Endometrial microvascular endothelial cells (primary cell): ENCODE data around the gene NRIP2. TPM values are rescaled to one million over a fixed set of nuclear protein-coding genes. Genes with fewer than 3 reads are reported as not detected.

ENCODE experiments used
- in situ Hi-C: cut with HindIII; loops from 2 replicates; pipeline ENCODE4 v1.10.0; 2017; ENCODE audit warnings: low sequenced_read_pairs, low pct_unique_long_range_greater_than_20kb; ENCODE audit errors: inconsistent ontology term
- total RNA-seq: library from RNA; depleted of rRNA; stranded (reverse); fragments of >200 nt; gene quantifications from one replicate; pipeline ENCODE4 v1.2.3, GENCODE V29; 2015; ENCODE audit errors: inconsistent ontology term

NRIP2 gene
- total RNA-seq, 1 donor from 2014 or later = not detected

DNA sequence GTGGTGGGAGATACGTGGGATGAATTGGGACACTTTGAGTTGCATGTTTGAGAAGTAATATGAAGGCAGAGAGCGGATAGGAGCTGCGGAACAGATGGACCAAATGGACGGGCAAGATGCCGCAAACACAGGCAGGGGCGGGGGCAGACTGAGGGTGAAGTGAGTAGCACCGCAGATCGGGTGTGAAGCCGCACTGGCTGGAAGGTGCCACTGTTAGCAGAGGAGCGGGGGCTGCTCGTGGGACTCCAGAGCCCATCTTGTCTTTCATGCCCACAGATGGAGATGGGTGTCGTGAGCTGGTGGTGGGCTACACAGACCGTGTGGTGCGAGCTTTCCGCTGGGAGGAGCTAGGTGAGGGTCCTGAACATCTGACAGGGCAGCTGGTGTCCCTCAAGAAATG, 15.0 kb downstream of the NRIP2 start:
- in situ Hi-C loops = no loop called here

DNA sequence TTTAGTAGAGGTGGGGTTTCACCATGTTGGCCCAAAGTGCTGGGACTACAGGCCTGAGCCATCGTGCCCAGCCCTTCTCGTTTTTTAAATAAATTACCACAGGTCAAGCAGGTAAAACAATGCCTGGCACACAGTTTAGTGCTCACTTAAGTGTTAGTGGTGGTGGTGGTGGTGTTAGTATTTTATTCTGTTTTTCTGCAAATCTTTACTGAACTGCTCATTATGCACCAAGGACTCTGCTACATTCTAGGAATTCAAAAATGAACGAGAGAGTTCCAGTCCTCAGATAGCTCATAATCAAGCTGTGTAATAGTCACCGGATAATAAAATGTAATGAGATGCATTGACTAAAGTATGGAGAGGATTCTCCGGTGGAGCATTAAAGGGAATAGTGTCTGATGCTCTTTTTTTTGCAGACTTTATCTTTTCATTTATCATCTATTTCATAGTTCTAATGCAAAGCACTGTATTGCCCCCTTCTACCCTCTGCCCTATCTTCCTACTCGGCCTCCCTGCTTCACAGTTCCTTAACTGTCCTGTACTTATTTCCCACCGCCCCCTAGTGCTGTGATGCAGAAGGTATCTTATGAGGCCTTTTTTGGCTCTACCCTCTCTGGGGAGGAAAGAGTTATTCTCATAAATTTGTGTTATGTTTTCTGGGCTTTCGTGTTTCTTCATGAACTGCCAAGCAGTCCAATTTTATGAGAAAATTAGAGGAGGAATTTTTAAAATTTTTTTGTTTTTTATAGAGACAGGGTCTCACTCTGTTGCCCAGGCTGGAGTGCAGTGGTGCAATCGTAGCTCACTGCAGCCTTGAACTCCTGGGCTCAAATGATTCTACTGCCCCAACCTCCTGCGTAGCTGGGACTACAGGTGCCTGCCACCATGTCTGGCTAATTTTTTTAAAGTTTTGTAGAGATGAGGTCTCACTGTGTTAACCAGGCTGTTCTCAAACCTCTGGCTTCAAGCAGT, 21.3 kb downstream of the NRIP2 start:
- in situ Hi-C loops = no loop called here

DNA sequence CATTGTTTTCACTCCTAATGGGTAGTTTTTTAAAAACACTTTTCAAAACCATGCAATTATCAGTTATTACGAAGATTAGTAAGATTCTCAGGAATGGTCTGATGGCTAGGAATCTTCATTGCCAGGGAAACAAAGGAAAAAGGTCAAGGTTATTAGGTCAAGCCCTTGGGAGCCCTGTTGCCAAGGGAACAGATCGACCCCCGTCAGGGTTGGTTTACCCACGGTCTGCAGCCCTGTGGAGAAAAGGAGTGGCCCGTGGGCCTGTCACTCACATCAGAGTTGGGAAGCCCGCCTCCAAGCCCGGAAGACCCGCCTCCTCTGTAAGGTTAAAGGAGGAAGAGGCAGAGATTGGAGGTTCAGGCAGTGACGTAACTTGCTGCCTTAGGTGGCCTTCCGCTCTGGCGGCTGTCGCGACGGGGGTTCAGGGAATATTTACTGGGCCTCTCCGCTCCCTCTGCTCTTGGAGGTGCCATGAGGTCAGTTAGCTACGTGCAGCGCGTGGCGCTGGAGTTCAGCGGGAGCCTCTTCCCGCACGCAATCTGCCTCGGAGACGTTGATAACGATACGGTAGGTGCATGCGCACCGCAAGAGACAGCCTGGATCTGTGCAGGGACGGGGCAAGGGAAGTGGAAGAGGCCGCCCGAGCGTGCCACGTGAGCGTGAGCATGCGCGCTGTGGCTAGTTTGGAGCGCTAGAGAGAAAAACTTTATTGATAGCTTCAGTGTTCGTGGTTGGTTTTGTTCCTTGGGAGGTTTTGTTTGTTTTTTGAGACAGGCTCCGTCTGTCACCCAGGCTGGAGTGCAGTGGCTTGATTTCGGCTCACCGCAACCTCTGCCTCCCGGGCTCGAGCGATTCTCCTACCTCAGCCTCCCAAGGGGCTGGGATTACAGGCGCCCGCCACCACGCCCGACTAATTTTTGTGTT, 22.3 kb downstream of the NRIP2 start, which contains the start of gene ITFG2:
ITFG2 (plus strand) TSS at position 379 of the 924 bp plus-strand sequence; CDS start at position 472, 93 bp downstream.
- in situ Hi-C loops = no loop called here

DNA sequence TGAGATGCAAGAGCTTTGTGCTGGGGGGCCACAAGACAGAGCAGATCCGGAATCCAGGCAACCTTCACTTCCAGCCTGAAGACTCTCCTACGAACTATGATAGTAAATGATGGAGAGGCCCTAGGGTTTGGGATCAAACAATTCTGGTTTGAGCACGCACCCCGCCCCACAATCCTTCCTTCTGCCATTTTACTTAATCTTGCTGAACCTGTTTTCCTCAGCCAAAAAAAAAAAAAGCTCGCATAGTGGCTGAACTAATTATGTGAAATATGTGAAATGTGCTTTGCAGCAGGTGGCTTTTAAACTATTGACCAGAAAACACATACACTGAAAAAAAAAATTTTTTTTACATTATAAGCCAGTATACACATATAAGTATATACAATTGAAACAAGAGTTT, 23.0 kb downstream of the NRIP2 start:
- in situ Hi-C loops = no loop called here

DNA sequence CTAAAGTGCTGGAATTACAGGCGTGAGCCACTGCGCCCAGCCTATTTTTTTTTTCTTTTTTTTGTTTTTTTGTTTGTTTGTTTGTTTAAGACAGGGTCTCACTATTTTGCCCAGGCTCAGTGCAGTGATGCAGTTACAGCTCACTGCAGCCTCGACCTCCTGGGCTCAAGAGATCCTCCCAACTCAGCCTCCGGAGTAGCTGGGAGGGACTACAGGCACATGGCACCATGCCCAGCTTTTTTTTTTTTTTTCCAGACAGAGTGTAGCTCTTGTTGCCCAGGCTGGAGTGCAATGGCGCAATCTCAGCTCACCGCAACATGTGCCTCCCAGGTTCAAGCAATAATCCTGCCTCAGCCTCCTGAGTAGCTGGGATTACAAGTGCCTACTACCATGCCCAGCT, 28.1 kb downstream of the NRIP2 start:
- in situ Hi-C loops = no loop called here

DNA sequence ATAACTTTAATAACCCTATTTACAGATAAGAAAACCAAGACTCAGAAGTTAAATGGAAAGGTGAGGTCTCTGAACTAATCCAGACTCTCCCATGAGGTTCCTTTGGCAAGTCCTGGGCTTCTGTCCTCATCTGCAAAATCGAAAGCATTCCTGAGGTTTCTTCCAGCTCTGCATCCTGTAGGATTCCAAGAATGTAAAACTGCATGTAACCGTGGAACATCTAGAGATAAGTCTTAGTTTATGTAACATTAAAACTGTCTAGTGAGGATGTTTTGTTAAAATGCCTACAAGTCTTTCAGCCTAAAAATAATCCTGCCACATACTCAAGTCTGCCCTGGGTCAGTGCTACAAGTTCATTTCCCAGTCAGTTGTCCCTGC, 29.7 kb downstream of the NRIP2 start:
- in situ Hi-C loops = no loop called here

DNA sequence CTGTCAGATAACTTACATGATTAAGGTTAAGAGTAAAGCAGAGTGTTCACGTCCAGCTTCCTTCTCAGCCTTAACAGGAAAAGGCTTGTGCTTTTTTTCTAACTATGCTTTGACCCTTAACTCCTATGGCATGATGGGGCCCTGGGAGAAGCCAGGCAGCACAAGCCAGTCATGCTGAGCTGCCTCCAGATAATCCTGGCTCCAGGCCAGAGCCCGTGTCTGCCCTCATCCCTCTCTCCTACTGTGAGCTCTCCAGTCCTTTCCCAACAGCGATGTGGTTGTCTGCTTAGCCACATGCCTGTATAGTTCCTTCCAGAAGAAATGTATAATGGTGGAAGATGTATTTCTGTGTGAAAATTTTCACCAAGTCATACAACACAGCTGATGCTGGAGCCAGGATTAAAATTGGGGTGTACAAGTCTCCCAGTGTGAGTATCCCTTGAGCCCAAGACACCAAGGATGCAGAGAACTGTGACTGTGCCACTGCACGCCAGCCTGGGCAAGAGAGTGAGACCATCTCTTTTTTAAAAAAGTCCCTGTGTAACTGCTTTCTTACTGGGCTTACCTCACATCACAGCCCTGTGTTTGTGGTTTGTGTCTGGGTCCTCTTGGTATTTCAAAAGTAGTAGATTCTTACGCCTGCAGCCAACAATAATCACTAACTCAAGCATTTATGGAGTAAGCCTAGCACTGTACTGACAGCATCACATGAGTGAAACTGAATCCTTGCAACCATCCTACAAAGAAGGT, 30.3 kb downstream of the NRIP2 start:
- in situ Hi-C loops = no loop called here

DNA sequence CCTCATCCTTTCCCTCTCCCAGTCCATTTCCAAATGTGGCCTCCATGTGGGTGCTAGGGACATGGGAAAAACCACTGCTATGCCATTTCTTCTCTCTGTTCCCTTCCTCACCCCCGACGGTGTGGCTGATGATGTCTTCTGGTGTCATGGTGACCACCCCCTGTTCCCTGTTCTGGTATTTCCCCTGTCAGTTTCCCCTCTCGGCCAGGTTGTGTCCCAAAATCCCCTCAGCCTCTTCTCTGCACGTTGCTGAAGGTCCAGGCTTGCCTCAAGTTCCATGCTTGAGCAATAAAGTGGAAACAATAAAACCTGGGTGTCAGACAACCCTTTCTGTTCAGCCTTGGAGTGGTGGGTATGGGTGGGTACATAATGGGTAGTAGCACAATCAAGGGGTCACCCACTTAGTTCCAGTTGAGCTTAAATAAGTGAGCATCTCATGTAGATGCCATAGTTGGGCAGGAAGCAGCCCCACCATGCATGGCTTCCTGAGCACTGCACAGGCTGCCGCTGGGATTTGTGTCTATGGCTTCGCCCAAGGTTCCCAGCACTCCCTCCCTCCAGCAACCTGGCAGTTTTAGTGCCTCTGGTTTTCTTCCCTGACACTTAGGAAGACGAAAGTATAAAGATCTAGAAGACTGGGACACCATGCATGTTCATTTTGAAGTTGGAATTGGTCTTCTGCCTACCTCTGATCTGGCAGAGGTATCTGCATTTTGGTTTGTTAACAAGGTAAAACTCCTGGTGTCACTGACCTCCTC, 31.0 kb downstream of the NRIP2 start:
- in situ Hi-C loops = no loop called here

DNA sequence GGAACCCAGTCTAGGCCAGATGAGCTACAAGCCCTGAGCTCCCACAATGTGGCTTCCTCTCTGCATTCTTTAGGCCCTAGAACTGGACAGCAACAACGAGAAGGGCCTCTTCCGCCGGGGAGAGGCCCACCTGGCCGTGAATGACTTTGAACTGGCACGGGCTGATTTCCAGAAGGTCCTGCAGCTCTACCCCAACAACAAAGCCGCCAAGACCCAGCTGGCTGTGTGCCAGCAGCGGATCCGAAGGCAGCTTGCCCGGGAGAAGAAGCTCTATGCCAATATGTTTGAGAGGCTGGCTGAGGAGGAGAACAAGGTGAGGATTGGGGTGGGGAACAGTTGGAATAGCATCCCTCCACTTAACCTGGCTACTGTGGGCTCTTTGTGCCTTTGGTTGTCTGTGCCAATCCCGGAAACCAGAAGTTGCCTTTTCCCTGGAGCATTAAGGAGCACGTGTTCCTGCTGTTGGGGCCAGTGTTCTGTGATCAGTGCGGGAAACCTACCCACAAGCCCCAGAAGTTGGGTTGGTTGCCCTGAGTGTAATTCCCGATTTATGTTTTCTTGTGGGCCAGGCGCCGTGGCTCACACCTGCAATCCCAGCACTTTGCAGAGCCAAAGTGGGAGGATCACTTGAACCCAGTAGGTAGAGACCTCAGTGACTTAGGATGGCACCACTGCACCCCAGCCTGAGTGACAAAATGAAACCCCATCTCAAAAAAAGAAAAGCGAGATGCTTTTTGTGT, 33.6 kb downstream of the NRIP2 start:
- in situ Hi-C loops = no loop called here

DNA sequence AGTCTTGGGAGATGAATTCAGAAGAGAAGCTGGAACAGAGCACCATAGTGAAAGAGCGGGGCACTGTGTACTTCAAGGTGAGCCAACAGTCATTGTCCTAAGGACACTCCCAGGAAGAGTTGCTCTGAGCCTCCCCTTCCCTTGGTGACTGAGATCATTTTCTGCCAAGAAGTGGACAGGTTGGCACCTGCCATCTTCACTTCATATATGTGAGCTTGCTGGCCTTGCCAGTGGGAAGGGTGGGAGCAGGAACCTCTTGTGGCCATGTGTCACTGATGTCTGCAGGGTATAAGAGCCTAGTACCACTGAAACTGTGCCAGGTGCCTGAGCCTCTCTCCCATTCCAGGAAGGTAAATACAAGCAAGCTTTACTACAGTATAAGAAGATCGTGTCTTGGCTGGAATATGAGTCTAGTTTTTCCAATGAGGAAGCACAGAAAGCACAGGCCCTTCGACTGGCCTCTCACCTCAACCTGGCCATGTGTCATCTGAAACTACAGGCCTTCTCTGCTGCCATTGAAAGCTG, 34.7 kb downstream of the NRIP2 start:
- in situ Hi-C loops = no loop called here

DNA sequence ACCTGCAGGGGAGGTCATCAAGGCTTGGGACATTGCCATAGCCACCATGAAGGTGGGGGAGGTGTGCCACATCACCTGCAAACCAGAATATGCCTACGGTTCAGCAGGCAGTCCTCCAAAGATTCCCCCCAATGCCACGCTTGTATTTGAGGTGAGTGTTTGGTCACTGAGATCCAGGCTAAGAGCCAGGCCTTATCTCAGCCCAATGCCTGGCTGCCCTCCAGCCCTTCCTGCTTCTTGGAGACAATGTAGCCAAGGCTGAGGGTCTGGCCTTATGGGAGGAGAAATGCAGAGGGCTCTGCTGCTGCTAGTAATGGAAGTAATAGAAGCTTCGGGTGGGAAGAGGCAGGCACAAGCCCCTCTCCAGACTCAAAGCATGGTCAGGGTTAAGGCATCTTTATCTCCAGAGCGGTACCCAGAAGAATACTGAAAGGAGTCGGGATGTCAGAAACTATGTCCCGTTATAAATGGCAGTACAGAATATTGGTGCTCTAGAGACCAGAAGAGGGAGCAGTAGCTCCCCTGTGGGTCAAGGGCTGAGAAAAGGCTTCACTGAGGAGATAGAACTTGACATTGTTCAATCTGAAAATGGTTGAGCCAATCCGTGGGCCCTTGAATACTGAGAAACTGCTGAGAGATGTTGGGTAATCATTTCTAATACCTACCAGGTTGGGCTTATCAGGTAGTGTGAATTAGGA, 37.0 kb downstream of the NRIP2 start:
- in situ Hi-C loops = no loop called here

DNA sequence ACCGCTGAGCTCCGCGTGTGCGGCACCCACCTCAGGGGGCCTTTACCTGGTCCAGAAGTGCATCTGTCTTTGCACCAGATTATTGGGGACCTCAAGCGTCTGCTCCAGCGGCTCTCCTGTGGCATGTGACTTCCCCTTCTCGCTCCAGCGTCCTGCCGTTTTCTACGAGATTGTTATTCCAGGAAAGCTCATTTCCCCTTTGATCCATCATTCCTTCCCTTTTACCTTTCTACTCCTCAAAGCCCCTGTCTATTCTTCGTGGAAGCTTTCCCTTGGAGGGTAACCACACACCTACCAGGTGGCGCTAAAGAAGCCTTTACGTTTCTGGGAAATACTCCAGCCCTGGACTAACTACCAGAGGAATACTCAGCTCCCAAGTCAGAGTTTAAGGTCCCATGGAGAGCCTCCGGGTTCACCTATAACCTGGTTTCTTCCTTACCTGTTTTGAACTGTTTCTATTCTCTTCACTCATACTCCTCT, 38.6 kb downstream of the NRIP2 start:
- in situ Hi-C loops = no loop called here

DNA sequence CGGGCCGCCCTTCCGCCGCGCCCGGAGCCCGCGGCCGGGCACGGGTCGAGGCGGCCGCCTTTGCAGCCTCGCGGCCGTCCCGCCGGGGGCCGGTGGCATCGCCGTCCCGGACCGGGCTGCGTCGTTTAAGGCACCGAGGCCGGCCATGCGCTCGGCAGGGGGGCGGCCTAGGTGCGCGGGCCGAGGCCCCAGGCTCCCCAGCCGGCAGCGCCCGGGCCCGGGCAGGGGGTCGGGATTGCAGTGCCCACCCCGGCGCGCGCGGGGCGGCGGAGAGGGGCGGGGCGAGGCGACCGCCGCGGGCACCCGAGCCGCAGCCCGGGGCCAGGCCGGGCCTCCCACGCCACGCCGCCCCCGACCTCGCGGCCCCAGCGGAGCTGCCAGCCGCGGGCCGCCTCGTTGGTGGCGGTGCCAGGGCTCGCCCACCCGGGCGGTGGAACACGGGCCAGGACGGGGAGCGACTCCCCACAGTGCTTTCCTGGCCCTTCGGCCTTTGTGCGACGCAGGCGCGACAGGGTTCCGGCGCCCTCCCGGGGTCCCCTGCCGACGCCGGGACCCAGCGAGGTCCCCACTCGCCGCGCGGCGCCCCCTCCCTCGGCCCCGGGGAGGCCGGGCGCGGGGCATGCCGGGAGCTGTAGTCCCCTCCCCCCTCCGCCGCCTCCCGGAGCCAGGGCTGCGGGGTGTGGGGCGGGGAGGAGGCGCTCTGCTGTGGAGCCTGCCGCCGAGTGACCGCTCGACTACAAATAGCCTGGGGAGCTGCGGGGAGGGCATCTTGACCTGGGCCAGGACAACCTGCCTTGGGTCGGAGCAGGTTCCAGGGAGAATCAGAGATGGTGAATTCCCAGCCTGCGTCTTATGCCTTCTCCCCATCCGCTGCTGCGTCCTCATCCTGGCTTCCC, 39.3 kb downstream of the NRIP2 start:
- in situ Hi-C loops = no loop called here

DNA sequence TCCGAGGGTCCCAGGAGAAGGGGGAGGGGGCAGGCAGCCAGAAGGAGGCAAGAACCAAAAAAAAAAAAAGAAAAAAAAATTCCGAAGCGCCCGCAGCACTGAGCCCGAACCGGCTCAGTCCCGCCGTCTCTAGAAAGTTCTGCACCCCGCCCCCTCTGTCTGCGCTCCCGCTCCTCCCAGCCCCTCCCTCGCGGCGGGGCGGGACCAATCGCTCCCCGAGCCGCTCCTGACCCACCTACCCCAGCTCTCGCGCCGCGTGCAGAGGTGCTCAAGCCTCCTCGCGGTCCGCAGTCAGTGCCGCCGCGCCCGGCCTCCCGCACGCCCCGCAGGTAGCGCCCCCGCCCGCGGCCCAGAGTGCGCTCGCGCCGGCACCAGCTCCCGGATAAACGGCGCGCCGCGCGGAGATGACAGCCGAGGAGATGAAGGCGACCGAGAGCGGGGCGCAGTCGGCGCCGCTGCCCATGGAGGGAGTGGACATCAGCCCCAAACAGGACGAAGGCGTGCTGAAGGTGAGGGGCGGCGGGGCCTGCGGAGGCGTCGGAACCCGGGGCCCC, 40.0 kb downstream of the NRIP2 start, which contains the start of gene FKBP4:
FKBP4 (plus strand) TSS at position 235 of the 554 bp plus-strand sequence; CDS start at position 405, 170 bp downstream.
- in situ Hi-C loops = no loop called here

DNA sequence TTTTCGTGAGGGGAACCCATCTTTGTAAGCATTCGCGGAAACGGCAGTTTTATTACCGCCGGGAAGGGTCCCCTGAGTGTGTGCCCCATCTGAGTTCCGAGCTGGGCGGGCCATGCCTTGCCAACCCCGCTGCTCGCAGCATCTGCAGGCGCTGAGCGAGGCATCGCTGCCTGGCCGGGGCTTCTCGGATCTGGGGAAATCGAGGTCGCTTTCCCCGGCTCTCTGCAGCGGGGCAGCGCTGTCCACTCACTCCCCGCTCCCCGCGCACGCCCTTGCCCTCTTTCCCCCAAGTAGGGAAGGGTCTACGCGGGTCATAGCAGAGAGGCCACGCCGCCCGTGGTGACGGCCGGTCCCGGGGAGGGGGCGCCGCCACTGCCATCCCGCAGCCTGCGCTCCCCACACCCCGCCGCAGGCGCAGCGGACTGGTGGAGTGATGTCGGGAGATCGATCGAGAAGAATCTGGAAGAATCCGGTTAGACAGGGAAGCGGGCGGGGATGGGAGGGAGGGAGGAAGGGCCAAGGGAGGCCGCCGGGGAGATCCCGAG, 40.6 kb downstream of the NRIP2 start:
- in situ Hi-C loops = no loop called here
